HG02623 (cell line): ENCODE data around the gene PPP1R13B.

Experiments
- ATAC-seq: cut with Tn5 transposase; IDR thresholded peaks from one replicate; pipeline ENCODE4 v1.9.1; 2021; ENCODE audit warnings: moderate library complexity; ENCODE audit not compliant: unreplicated experiment

PPP1R13B gene

GRCh38 chr14:103732868-103733620 is 114.3 kb downstream of the PPP1R13B start:
- no peak for ATAC-seq

GRCh38 chr14:103731916-103732867 is 115.2 kb downstream of the PPP1R13B start:
- ATAC-seq: no peak

GRCh38 chr14:103731481-103731880 is 115.9 kb downstream of the PPP1R13B start:
- no peak for ATAC-seq

- ATAC-seq: no peak
These were observed 116.8 kb downstream of the PPP1R13B start for GRCh38 chr14:103730490-103731035.

GRCh38 chr14:103729496-103730448 is 117.6 kb downstream of the PPP1R13B start:
- no peak for ATAC-seq

GRCh38 chr14:103728721-103729120 is 118.7 kb downstream of the PPP1R13B start:
- ATAC-seq: no peak

- no peak for ATAC-seq
These were observed 119.2 kb downstream of the PPP1R13B start for GRCh38 chr14:103728141-103728540.

- no peak for ATAC-seq
These were observed 119.9 kb downstream of the PPP1R13B start for GRCh38 chr14:103727313-103727980.

- ATAC-seq: no peak
These were observed 120.9 kb downstream of the PPP1R13B start for GRCh38 chr14:103726474-103726873.

GRCh38 chr14:103725739-103726395 is 121.5 kb downstream of the PPP1R13B start:
- ATAC-seq: no peak

GRCh38 chr14:103725001-103725682 is 122.2 kb downstream of the PPP1R13B start:
- no peak for ATAC-seq

- ATAC-seq: no peak
These were observed 123.3 kb downstream of the PPP1R13B start for GRCh38 chr14:103724116-103724515.

GRCh38 chr14:103723748-103724081 is 123.7 kb downstream of the PPP1R13B start:
- ATAC-seq: no peak

- ATAC-seq: no peak
These were observed 125.8 kb downstream of the PPP1R13B start for GRCh38 chr14:103721334-103722120.

GRCh38 chr14:103719751-103720150 is 127.6 kb downstream of the PPP1R13B start:
- no peak for ATAC-seq

- ATAC-seq: no peak
These were observed 128.8 kb downstream of the PPP1R13B start for GRCh38 chr14:103718572-103718971.

- ATAC-seq: no peak
These were observed 130.4 kb downstream of the PPP1R13B start for GRCh38 chr14:103716899-103717411.
